GM21526 (cell line): ENCODE data around the gene ITGB6.
A peak's percentile ranks its signal among the peaks of the same experiment; 100 is the strongest.
"Not testable (repeated sequence)": the region's sequence is repeated elsewhere in the genome, so short reads cannot be mapped to it uniquely, and the experiment has no call there.

Experiments used
- ATAC-seq: cut with Tn5 transposase; IDR thresholded peaks from one replicate; pipeline ENCODE4 v1.9.1; 2021; ENCODE audit warnings: moderate library complexity; ENCODE audit not compliant: unreplicated experiment, low FRiP score

ITGB6 gene

DNA sequence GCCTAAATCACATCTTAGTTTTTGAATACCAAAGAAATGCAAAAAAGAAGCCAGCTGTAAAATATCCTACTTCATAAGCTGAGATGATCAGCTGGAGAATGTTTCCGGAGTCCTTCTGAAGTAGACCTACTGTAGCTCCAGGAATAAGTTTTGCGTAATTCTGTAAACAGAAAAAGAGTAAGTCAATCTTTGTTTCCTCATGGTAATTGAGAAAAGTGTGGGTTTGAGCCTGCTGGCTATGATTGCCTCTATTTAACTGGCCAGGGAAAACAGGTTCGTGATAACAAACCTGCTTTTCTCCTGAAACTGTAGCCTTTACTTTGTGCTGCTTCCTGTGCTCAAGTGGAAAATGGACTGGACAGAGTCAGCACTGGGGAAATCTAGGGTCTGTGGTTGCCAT is 58.2 kb downstream of the ITGB6 start:
- no peak for ATAC-seq

DNA sequence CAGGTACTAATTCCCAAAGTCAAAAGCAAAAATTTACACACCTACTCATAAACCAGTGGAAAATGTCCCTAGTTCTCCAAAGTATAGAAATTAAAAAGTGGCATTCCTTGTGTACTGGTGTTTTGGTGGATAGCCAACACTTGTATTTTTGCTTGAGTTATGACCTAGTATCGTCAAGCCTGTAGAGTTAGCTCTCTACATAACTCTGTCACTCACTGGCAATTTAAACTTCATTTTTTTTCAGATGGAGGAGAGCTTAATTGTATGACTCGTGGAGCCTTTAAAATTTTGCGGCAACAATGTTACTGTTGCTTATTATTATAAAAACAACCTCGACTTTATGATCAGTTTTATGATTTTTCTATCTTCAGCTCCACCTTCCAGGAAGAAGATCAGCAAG is 58.7 kb downstream of the ITGB6 start:
- ATAC-seq: no peak

GRCh38 chr2:160140471-160140870 is 59.6 kb downstream of the ITGB6 start:
- ATAC-seq: no peak

- ATAC-seq: no peak
These were observed 60.1 kb downstream of the ITGB6 start for GRCh38 chr2:160139991-160140390.

GRCh38 chr2:160139350-160139749 is 60.7 kb downstream of the ITGB6 start:
- ATAC-seq: no peak

GRCh38 chr2:160138406-160138805 is 61.7 kb downstream of the ITGB6 start:
- no peak for ATAC-seq

GRCh38 chr2:160137464-160137863 is 62.6 kb downstream of the ITGB6 start:
- no peak for ATAC-seq

DNA sequence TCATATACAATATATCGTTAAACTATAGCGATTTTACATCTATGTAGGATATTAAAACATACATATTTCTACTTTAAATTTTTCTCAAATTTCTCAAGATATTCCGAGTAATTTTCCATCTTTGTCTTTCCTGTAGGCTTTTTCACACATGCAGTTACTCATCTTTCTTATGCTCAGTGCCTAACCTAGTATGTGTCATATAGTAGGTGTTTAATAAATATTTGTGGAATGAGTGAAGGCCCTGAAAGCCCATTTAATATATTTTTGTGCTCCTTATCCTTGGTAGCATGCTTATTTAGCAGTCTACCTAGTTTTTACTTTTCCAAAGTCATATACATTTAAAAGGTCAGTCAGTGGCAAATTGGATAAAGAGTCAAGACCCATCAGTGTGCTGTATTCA is 67.3 kb downstream of the ITGB6 start:
- no peak for ATAC-seq

DNA sequence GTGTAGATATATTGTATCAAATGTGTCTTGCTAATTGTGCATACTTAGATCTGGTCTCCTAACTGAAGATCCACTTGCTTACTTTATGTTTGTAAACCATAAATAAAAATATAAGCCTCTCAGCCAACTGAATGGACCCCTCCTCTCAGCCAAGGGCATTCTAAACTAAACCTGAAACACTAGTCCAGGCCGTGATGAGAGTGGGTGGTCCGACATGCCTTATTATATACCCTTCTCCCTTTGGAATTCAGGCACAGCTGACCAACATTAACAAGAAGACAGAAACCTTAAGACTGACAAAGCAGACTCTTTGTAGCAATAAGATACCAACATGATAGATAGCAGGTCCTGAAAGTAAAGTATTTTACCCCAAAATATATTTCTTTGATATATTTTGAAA is 73.3 kb downstream of the ITGB6 start:
- no peak for ATAC-seq

DNA sequence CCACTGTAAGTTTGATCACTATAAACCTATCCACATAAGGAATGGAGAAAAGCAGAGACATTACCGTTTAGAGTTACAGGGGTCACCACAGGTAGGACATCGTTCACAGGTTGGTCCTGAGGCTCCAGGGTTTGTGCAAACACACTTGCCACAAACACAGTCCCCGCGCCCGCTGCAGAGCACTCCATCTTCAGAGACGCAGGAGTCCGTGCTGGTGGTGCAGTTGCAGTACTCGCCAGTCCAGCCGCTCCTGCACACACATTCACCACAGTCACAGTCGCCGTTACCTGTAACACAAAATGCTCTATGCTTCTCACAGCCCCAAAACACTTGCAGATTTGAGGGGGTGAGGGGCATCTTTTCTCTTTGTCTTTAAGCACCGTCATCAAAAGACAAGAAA is 73.8 kb downstream of the ITGB6 start:
- ATAC-seq: no peak

GRCh38 chr2:160125828-160126227 is 74.2 kb downstream of the ITGB6 start:
- no peak for ATAC-seq

GRCh38 chr2:160125366-160125765 is 74.7 kb downstream of the ITGB6 start:
- ATAC-seq: no peak

GRCh38 chr2:160124571-160124970 is 75.5 kb downstream of the ITGB6 start:
- no peak for ATAC-seq

GRCh38 chr2:160114721-160115120 is 85.4 kb downstream of the ITGB6 start:
- ATAC-seq: not testable (repeated sequence)

DNA sequence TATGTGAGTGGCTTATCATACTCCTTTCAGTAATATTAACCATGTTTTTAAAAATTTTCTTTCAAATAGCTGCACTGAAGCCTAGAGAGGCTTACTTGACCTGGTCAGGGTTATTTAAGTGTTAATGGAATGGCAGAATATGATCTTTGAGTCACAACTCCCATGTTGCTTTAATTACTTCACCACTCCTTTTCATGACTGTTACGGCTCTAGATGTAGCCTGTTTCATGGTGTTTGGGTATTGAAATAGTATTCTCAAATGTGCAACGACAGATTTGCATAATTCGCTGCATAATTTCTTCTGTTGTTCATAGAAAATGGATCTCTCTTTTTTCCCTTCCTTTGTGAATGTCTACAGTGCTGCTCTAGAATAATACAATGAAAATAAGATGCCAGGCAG is 86.1 kb downstream of the ITGB6 start:
- no peak for ATAC-seq

GRCh38 chr2:160111951-160112798 is 87.9 kb downstream of the ITGB6 start:
- ATAC-seq: peak; percentile 72

GRCh38 chr2:160110674-160111239 is 89.3 kb downstream of the ITGB6 start:
- no peak for ATAC-seq

DNA sequence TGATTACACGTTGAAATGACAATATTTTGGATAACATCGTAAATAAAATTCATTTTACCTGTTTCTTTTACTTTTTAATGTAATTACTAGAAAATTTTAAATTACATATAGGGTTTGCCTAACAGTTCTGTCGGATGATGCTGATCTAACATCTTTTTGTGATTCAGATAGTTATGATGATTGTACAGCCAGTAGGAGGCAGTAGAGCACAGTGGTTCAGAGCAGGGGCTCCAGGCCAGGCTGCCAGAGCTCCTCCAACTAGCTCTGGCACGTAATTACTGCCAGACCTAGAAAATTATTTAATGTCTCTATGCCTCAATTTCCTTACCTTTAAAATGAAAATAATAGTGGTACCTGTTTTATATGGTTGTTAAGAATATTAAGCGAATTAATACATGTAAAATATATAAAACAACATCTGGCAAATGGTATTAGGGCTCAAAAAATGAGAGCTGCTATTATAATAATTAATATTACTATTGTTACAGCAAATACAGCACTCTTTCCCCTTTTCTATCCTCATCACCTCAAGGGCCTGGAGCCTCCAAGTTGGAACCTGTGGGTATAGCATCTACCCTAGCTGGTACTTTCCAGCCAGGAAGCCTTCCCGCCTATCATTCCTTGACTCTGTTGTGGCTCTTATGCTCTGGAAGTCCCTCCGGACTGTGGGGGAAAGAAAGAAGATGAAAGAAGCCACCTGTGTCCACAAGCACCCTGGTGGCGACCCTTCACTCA is 90.0 kb downstream of the ITGB6 start:
- peak; percentile 81 for ATAC-seq

GRCh38 chr2:160109243-160109642 is 90.8 kb downstream of the ITGB6 start:
- no peak for ATAC-seq

- no peak for ATAC-seq
These were observed 91.4 kb downstream of the ITGB6 start for GRCh38 chr2:160108646-160109045.

DNA sequence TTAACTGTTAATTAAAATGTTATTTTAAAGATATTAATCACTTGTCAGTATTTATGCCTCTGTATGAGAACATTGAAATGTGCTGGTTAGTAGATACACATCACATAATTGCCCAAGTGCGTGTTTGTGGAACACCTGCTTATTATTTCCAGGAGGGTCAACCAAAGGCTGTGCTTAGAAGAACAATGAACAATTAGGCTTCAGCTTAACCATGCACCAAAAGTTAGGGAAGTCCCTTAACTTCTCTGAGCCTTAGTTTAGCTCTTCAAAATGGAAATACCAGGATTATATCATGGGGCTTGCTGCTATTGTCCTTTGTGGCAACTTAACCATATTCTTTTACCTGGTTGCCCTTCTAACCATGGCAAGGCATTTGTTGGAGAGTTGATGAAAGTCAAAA is 94.7 kb downstream of the ITGB6 start:
- no peak for ATAC-seq

DNA sequence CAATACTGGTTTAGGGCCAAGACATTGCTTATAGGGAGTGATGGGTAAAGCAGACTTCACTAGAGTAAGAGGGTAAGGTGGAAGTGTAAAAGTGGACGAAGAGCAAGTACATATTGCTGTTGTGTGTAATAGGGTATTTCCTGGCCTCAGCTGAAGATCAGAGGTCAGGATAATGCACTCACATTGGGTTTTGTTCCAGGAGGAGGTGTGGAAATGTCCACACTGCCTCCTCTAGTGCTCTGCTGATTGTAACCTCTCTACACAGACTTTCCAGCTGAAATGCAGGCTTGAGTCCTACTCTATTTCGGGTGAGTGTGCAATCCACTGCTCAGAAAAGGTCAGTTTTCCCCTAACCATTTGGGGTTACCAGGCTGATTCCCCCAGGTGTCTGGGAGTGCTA is 96.0 kb downstream of the ITGB6 start:
- no peak for ATAC-seq
